Left lobe of liver (tissue), 2 donors: ENCODE results near the gene MRM3. TPM values are rescaled to one million over a fixed set of nuclear protein-coding genes. Genes with fewer than 3 reads are reported as not detected.
"Not testable (repeated sequence)": the region's sequence is repeated elsewhere in the genome, so short reads cannot be mapped to it uniquely, and the experiment has no call there.

Experiments
- ATAC-seq: fragments of 200-7000 bp; cut with Tn5 transposase; one replicate; pipeline ENCODE4 v1.9.1; 2020; ENCODE audit warnings: mild to moderate bottlenecking, moderate library complexity
- DNase-seq: peaks from one replicate; pipeline ENCODE4 v3.0.0-alpha.2; 2020; ENCODE audit warnings: low spot score
- total RNA-seq: library from RNA; stranded (reverse); gene quantifications from one replicate; pipeline ENCODE4 v1.2.1, GENCODE V29; 2021
- donor health status: DM: no; HTN: no; CAD: no; lungs with moderate emphysema.
- donor health status: DM: no; HTN: yes; CAD: no.

MRM3 gene
- total RNA-seq, 1 donor from 2014 or later = 13.3 TPM

DNA sequence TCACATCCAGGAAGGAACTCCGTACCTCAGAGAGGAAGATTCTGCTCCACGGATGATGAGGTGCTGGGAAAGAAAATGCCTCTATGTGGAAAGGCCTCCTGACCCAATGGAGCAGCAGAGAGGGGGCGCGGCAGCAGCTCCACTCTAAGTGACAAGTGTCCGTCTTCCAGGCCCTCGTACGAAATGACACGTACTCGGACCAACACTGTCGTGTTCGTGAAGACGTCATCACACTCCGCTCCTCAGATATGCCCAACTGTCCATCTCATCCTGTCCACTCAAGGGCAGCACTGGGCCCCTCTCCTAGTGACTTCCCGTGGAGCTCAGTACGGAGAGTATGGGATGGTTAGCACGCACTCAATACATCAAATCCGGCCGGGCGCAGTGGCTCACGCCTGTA, 32.2 kb downstream of the MRM3 start:
- DNase-seq = no peak
- ATAC-seq = no peak

DNA sequence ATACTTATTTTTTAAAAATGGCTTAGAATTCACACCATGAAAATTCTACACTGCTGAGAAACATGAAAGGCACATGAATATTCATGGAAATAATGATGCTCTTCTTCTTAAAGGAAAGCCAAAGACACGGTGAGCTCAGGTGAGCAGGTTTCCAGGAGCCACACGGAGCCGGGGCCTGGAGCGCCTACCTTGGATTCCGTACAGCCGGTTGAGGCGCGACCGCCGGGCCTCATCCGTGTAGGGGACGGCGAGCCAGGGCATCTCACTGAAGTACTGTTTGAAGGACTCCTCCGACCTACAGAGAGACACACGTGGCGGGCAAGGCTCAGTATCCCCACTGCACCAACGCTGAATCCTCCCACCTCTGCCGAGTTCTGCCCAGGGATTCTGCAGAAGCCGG, 37.1 kb downstream of the MRM3 start:
- ATAC-seq = no peak
- no peak for DNase-seq

DNA sequence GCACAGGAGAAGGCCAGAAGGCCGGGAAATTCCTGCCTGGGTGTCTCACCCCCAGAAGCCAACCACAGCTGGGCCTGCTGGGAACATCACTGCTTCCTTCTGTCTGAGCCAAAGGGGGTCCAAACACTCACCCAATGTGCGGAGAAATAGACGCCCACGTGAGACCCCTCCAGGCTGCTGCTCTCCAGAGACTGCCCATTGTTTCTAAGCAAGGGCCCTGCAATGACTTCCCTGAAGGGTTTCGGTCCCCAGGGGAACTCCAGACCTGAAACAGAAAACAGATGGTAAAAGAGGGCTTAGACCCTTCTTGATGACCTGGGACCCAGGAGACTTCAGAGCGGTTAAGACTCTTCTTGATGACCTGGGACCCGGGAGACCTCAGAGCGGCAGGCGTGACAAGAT, 41.3 kb downstream of the MRM3 start:
- ATAC-seq = no peak
- no peak for DNase-seq

DNA sequence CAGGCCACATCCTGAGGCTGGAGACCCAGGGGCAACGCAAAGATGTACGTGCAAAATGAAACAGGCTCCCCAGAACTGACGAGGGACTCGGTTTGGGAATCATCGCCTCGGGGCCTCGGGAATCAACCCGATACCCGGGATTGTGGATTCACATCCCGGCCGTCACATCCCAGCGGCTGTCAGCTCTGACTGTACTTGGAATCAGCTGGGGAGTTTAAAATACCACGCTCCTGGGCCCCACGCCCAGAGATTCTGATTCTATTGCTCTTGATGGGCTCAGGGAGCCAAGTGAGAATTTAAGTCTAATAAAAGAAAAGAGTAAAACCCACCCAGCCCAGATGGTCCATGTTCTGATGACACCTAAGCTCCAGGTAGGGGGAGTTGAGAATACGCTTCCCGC, 42.2 kb downstream of the MRM3 start:
- DNase-seq (no peak), ATAC-seq (no peak)

DNA sequence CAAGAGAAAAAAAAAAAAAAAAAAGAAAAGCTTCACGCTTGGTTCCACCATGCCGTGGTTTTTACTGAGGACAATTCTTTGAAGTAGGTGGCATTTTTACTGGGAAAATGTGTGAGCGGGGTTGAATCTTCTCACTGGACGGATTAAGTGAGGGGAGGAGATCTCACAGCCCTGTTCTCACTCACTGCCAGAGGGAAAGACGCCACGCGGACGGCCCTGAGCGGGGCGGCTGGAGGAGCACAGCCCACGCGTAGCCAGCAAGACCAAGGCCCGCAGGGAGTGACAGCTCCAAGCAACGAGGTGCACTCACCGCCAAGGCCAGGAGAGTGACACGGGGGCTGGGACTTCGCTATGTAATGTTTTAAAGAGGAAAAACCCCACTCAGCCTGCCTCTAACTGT, 43.1 kb downstream of the MRM3 start:
- ATAC-seq (no peak), DNase-seq (no peak)

DNA sequence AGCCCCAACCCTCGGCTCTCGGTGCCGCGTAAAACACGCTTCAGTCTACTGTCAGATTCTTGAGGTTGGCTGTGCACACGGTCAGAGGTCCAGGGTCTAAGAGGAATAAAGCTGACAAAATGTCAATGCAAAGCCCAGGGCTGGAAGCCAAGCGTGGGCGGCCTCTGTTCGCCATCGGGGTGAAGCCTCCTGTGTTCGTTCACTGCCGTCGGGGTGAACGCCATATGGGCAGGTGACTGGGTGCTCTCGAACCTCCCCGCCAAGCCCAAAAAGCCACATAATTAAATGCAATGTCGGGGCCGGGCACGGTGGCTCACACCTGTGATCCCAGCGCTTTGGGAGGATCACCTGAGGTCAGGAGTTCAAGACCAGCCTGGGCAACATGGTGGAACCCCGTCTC, 44.6 kb downstream of the MRM3 start:
- no peak for DNase-seq

DNA sequence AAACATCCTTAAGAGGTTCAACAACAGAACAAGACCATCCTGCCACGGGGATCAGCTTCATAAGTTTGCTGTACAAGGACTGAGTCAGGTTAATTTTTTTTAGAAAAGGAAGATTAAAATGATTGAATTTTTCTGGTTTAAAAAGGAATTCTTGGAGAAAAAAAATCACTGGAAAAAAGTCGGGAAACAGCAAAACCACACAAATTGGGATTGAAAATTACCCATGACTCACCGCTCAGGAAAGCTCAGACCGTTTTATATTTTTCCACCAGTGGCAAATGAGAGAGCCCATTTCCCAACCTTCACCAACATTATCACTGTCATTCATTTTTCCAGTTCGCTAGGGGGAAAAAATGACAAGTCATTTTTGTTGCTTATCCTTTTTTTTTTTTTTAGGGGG, 46.6 kb downstream of the MRM3 start:
- no peak for ATAC-seq
- DNase-seq = no peak

More for the DNA sequence above, 44.6 kb downstream of the MRM3 start:
- ATAC-seq = no peak

DNA sequence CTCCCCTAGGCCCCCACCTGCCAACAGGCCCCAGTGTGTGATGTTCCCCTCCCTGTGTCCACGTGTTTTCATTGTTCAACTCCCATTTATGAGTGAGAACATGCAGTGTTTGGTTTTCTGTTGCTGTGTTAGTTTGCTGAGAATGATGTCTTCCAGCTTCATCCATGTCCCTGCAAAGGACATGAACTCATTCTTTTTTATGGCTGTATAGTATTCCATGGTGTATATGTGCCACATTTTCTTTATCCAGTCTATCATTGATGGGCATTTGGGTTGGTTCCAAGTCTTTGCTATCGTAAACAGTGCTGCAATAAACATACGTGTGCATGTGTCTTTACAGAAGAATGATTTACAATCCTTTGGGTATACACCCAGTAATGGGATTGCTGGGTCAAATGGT, 47.5 kb downstream of the MRM3 start:
- ATAC-seq, DNase-seq: not testable (repeated sequence)

DNA sequence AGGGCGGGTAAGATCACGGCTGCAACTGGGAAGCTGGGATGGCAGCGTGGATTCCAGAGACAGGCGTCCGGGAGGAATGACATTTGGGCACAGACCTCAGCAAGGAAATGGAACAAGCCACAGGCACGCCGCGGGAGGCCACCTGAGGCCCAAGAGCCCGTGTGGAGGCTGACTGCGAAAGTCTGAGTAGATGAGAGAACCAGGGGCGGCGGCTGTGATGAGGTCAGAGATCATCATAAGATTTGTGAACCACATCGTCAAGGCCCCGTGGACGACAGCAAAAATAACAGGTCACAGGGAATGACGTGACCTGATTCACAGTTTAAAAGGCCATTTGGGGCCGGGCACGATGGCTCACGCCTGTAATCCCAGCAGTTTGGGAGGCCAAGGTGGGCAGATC, 48.2 kb downstream of the MRM3 start:
- no peak for ATAC-seq
- no peak for DNase-seq

DNA sequence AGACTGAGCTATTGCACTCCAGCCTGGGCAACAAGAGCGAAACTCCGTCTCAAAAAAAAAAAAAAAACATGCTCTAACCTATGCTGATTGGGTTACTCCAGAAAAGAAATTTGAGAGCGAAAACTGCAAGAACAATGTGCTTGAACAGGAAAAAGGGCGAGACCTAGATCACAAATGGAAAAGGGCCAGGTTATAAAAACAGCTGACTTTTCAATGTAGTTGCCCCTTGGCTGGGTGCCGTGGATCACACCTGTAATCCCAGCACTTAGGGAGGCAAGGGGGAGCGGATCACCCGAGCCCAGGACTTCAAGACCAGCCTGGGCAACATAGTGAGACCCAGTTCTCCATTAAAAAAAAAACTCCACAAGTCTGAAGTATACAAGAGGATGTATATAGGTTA, 48.8 kb downstream of the MRM3 start:
- DNase-seq = no peak
- ATAC-seq = no peak

DNA sequence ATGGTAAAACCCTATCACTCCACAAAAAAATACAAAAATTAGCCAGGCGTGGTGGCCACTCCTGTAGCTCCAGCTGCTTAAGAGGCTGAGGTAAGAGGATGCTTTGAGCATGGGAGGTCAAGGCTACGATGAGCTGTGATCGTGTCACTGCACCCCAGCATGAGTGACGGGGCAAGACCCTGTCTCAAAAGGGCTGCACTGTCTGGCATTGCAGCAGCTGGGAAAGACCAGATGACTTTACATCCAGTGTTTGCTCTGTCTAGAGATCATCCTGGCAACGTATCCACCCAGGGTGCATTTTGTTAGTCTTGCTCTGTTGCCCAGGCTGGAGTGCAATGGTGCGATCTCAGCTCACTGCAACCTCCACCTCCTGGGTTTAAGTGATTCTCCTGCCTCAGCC, 52.0 kb downstream of the MRM3 start:
- ATAC-seq (no peak), DNase-seq (no peak)

DNA sequence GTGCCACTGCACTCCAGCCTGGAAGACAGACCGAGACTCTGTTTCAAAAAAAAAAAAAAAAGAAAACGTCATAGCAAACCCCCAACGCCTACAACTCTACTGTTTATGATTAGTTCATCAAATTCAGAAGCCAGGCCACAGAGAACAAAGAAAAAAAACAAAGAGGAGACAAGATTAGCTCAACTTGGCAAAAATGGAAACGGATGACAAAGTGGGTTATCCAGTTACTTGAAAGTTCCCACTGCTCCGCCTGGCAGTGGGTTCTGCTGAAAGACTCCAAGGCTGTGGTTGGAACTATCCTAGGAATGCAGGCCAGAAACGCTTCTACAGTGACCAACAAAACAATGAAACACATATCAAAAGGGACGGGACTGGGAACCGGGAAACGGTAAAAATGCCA, 53.1 kb downstream of the MRM3 start:
- ATAC-seq (no peak), DNase-seq (no peak)

DNA sequence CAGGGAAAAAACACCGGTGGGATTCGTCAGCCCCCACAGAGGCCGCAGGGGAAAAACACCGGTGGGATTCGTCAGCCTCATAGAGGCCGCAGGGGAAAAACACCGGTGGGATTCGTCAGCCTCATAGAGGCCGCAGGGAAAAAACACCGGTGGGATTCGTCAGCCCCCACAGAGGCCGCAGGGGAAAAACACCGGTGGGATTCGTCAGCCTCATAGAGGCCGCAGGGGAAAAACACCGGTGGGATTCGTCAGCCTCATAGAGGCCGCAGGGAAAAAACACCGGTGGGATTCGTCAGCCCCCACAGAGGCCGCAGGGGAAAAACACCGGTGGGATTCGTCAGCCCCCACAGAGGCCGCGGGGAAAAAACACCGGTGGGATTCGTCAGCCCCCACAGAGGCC, 53.6 kb downstream of the MRM3 start:
- not testable (repeated sequence) for DNase-seq, ATAC-seq

DNA sequence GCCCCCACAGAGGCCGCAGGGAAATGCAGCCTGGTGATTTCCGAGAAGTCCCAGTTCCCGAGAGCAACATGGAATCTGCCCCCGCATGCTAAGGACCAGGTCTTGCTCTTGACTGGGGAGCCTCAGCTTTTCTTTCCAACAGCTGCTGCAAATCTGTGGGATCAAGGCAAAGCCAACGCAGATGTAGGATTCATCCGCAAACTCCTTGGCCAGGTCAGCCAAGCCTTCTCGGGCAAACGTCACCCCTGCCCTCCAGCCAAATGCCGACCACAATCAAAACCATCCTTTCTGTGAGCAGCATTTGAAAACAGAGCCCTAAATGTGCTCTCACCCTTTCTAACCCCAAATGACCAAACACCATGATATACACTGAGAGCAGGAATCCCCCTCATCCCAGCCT, 54.0 kb downstream of the MRM3 start:
- no peak for ATAC-seq
- DNase-seq = no peak

DNA sequence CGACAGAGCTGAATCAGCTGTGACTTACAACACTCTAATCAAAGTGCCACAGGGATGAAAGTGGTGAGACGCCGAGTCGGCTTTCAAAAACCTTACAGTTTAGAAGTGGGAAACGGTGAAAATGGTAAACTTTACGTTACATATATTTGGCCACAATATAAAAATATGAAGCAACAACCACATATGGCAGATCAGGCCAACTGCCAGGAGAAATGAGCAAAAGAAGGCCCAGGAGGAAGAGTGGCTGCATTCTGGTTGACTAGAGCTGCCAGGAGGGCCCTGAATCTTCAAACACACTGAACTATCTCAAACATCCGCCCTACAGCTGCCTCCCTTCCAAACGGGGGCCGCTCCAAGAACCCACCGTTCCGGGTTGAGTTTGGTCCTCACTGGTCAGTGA, 56.3 kb downstream of the MRM3 start:
- ATAC-seq = no peak

DNA sequence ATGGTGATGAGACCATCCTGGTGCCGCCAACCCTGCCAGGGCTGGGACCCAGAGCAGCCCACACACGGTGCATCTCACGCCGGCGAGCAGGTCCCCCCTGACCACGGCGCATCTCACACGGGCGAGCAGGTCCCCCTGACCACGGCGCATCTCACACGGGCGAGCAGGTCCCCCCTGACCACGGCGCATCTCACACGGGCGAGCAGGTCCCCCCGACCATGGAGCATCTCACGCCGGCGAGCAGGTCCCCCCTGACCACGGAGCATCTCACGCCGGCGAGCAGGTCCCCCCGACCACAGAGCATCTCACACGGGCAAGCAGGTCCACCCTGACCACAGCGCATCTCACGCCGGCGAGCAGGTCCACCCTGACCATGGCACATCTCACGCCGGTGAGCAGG, 59.2 kb downstream of the MRM3 start:
- DNase-seq (no peak), ATAC-seq (no peak)

More for the DNA sequence above, 56.3 kb downstream of the MRM3 start:
- no peak for DNase-seq

Other genes with a start within 250 kb of the MRM3 start
- 25.5 TPM for gene VPS53, start 67.5 kb upstream of the MRM3 start, total RNA-seq
- 0.50 TPM for gene TLCD3A, start 49.8 kb upstream of the MRM3 start, total RNA-seq
- gene GEMIN4, start 30.1 kb upstream of the MRM3 start, total RNA-seq = 7.4 TPM
- 35.4 TPM for gene GLOD4, start 73 bp upstream of the MRM3 start, total RNA-seq
- gene NXN, start 197.4 kb downstream of the MRM3 start, total RNA-seq = 8.1 TPM
- 4.2 TPM for gene TIMM22, start 214.8 kb downstream of the MRM3 start, total RNA-seq